ENCODE measurements around the gene TSHB.

- no peak for TF ChIP-seq YY1 (IDR thresholded peaks at IDR 0.05; ENCODE audit: insufficient read depth, insufficient read length)
- no peak for TF ChIP-seq ZNF274 (IDR thresholded peaks at IDR 0.05; ENCODE audit: low read depth, low read length)
These were observed 22.2 kb downstream of the TSHB start for GRCh38 chr1:115051850-115052249.

Data from NT2/D1 (cell line).